Adrenal gland (tissue), 12 donors: ENCODE results near the gene ABCG2. TPM values are rescaled to one million over a fixed set of nuclear protein-coding genes. Genes with fewer than 3 reads are reported as not detected.
"Not testable (repeated sequence)": the region's sequence is repeated elsewhere in the genome, so short reads cannot be mapped to it uniquely, and the experiment has no call there.

Experiments
- DNase-seq, 7 donors: peaks; one replicate each; pipeline ENCODE4 v3.0.0-alpha.2; 2019 to 2020
- H3K27ac ChIP-seq, 5 donors: fragments of 200-600 bp; sonication (generic) in 4 of 5; 1 replicate in 3 of 5; 2 replicates in 2 of 5; pipeline versions ENCODE4 v1.5.1 to v1.8.0; 2016 to 2020; ENCODE audit warnings: mild to moderate bottlenecking in 1 of 5
- H3K27me3 ChIP-seq: fragments of 200-600 bp; 2 replicates; pipeline ENCODE4 v1.8.0; 2021
- H3K36me3 ChIP-seq, 2 donors: fragments of 200-600 bp; replicated peaks in 1 of 2; 1 replicate in 1 of 2; 2 replicates in 1 of 2; pipeline versions ENCODE4 v1.5.1 to v1.8.0; 2018 to 2022
- H3K4me1 ChIP-seq, 2 donors: fragments of 200-600 bp; replicated peaks in 1 of 2; 1 replicate in 1 of 2; 2 replicates in 1 of 2; pipeline versions ENCODE4 v1.5.1 to v1.8.0; 2018 to 2021
- H3K4me3 ChIP-seq, 4 donors: fragments of 200-600 bp; sonication (generic) in 3 of 4; one replicate each; pipeline ENCODE4 v1.5.1; 2016 to 2018
- H3K9me3 ChIP-seq, 3 donors: fragments of 200-600 bp; sonication (generic) in 1 of 3; replicated peaks in 1 of 3; 1 replicate in 2 of 3; 2 replicates in 1 of 3; pipeline versions ENCODE4 v1.5.1 to v1.8.0; 2016 to 2021
- CTCF ChIP-seq, 6 experiments: fragments of 450-650 bp in 4 of 6; fragments of 200-600 bp in 2 of 6; sonication (generic) in 1 of 6; IDR thresholded peaks; 1 replicate in 5 of 6; 2 replicates in 1 of 6; pipeline versions ENCODE4 v1.5.1 to v1.8.0; 2016 to 2021; ENCODE audit warnings: antibody characterized with exemption in 6 of 6, mild to moderate bottlenecking in 2 of 6, moderate library complexity in 1 of 6
- POLR2A ChIP-seq, 2 donors: fragments of 450-650 bp; IDR thresholded peaks; one replicate each; pipeline ENCODE4 v1.6.1; 2017; ENCODE audit warnings: antibody characterized with exemption in 2 of 2, mild to moderate bottlenecking in 2 of 2, moderate library complexity in 1 of 2
- WGBS, 4 donors: extraction: QIAGEN DNeasy Blood & Tissue Kit in 2 of 4; methylation state at CpG; one replicate each; pipeline versions ENCODE4 v1.1.5 to v1.1.7; 2013 to 2017; 5-methylcytosine and 5-hydroxymethylcytosine counted together
- intact Hi-C, 2 donors: fragments of 100-400 bp; cut with DNase I; formaldehyde crosslinking; loops; one replicate each; pipeline versions ENCODE4 v1.14.1 to v1.15.0; 2022 to 2023
- polyA plus RNA-seq, 3 donors: library from polyadenylated mRNA; stranded (reverse); fragments of 200-250 nt in 2 of 3; fragments of 350-450 nt in 1 of 3; fragmentation: Illumina TruSeq in 1 of 3; extraction: RNeasy Lipid Tissue Mini Kit (QIAGEN cat#74804) in 1 of 3; gene quantifications; one replicate each; pipeline ENCODE4 v1.2.3, GENCODE V29; 2013 to 2014
- total RNA-seq, 9 donors: library from RNA; depleted of rRNA in 4 of 9; stranded (reverse); fragments of >200 nt in 4 of 9; fragments of 120-200 nt in 1 of 9; fragmentation: NEBNext Ultra II Directional in 1 of 9; extraction: Animal tissue kit (Norgen Biotek cat#: 25700) in 1 of 9; gene quantifications; one replicate each; pipeline versions ENCODE4 v1.1.0 to v1.2.4, GENCODE V29; 2013 to 2023
- donor health status: healthy with polysubstance abuse.
- donor health status: Bipolar disorder and iron deficiency.
- donor health status: DM: yes; HTN: yes; CAD: no.
- donor health status: DM: no; HTN: no; CAD: no.
- donor health status: DM: no; HTN: no; CAD: no.
- donor health status: DM: yes; HTN: yes; CAD: no.

Gene ABCG2
- total and polyA plus RNA-seq, 12 donors: 2.0 to 22.0 (median 6.4) TPM

GRCh38 chr4:88159229-88159725 is 838 bp upstream of the ABCG2 start:
- no peaks in the 10 kb centered on the region for H3K27me3 ChIP-seq
- intact Hi-C loops: no loop called here
- H3K36me3 ChIP-seq: no peaks in the 10 kb centered on the region
- H3K4me1 ChIP-seq: peaks cover 0 to 16% of the 10 kb centered on the region in 2 donors
- peak in 2 of 7 donors; percentile 28 to 37 for DNase-seq
- no peaks in the 10 kb centered on the region for H3K9me3 ChIP-seq
- TF ChIP-seq CTCF (IDR thresholded peaks at IDR 0.05) (no peak), POLR2A (IDR thresholded peaks at IDR 0.05) (no peak)
- peak overlapping the region in 2 of 4 donors; percentile 30 to 61 for H3K4me3 ChIP-seq
- H3K27ac ChIP-seq: peak overlapping the region in 2 of 5 donors; percentile 31 to 69
- 20 to 28% (median 24%) methylated on average over 12 to 14 of the region's 14 CpGs for WGBS, 4 donors

GRCh38 chr4:88158038-88158488 is 376 bp downstream of the ABCG2 start:
- Histone ChIP-seq H3K9me3 (no peaks in the 10 kb centered on the region), H3K36me3 (no peaks in the 10 kb centered on the region), H3K27me3 (no peaks in the 10 kb centered on the region), H3K4me1 (peaks cover 0 to 16% of the 10 kb centered on the region in 2 donors), H3K4me3 (peak overlapping the region in 2 of 4 donors; percentile 30 to 61), H3K27ac (peak overlapping the region in 1 of 5 donors; percentile 69)
- WGBS, 4 donors: 18 to 21% (median 19%) methylated on average over 12 of the region's 12 CpGs
- no peak for DNase-seq
- intact Hi-C loops: no loop called here
- TF ChIP-seq CTCF (IDR thresholded peaks at IDR 0.05): no peak
- TF ChIP-seq POLR2A (IDR thresholded peaks at IDR 0.05): no peak

GRCh38 chr4:88152331-88152730 is 6.1 kb downstream of the ABCG2 start:
- WGBS, 4 donors: 90 to 96% (median 92%) methylated on average over 8 of the region's 8 CpGs
- DNase-seq, H3K27me3 ChIP-seq, H3K27ac ChIP-seq, H3K4me3 ChIP-seq, H3K36me3 ChIP-seq, H3K4me1 ChIP-seq, H3K9me3 ChIP-seq, intact Hi-C loops: not testable (repeated sequence)

GRCh38 chr4:88148560-88148959 is 9.9 kb downstream of the ABCG2 start:
- Histone ChIP-seq H3K27ac (no peak overlapping the region), H3K36me3 (no peaks in the 10 kb centered on the region), H3K9me3 (no peaks in the 10 kb centered on the region), H3K4me1 (no peaks in the 10 kb centered on the region), H3K4me3 (no peak overlapping the region), H3K27me3 (no peaks in the 10 kb centered on the region)
- DNase-seq: no peak
- 31 to 46% (median 38%) methylated on average over 2 of the region's 2 CpGs for WGBS, 4 donors
- no peak for TF ChIP-seq CTCF (IDR thresholded peaks at IDR 0.05)
- TF ChIP-seq POLR2A (IDR thresholded peaks at IDR 0.05): no peak
- intact Hi-C loops: no loop called here

GRCh38 chr4:88147799-88148217 is 10.6 kb downstream of the ABCG2 start:
- Histone ChIP-seq H3K27me3 (no peaks in the 10 kb centered on the region), H3K27ac (no peak overlapping the region), H3K4me3 (no peak overlapping the region), H3K36me3 (no peaks in the 10 kb centered on the region), H3K4me1 (no peaks in the 10 kb centered on the region), H3K9me3 (no peaks in the 10 kb centered on the region)
- TF ChIP-seq POLR2A (IDR thresholded peaks at IDR 0.05) (no peak), CTCF (IDR thresholded peaks at IDR 0.05) (no peak)
- no peak for DNase-seq
- intact Hi-C loops: no loop called here
- 65 to 78% (median 73%) methylated on average over 4 of the region's 4 CpGs for WGBS, 4 donors
